Pancreas (tissue), 10 donors: ENCODE measurements around the gene PAX6. TPM values are rescaled to one million over a fixed set of nuclear protein-coding genes. Genes with fewer than 3 reads are reported as not detected.

Experiments
- ATAC-seq, 4 donors: fragments of 200-7000 bp; cut with Tn5 transposase; one replicate each; pipeline versions ENCODE4 v1.8.0 to v1.9.1; 2020; ENCODE audit warnings: mild to moderate bottlenecking in 4 of 4, moderate library complexity in 4 of 4
- DNase-seq, 6 donors: peaks; one replicate each; pipeline ENCODE4 v3.0.0-alpha.2; 2020
- FAIRE-seq: peaks from 2 replicates; lab custom pipeline; 2012; peaks lifted over from hg19 to GRCh38; lab: Jason Lieb, UNC
- H3K27ac ChIP-seq, 4 donors: fragments of 200-600 bp; sonication (generic); 1 replicate in 3 of 4; 2 replicates in 1 of 4; pipeline versions ENCODE4 v1.5.0 to v1.8.0; 2020
- H3K27me3 ChIP-seq, 4 donors: fragments of 200-600 bp; one replicate each; pipeline ENCODE4 v1.8.0; 2021
- H3K36me3 ChIP-seq, 3 donors: fragments of 200-600 bp; sonication (generic) in 1 of 3; one replicate each; pipeline versions ENCODE4 v1.5.0 to v1.8.0; 2020 to 2021
- H3K4me1 ChIP-seq, 3 donors: fragments of 200-600 bp; one replicate each; pipeline ENCODE4 v1.8.0; 2021
- H3K4me3 ChIP-seq, 4 donors: fragments of 200-600 bp; sonication (generic) in 2 of 4; one replicate each; pipeline versions ENCODE4 v1.5.0 to v1.8.0; 2020 to 2021
- H3K9me3 ChIP-seq, 4 donors: fragments of 200-600 bp; one replicate each; pipeline ENCODE4 v1.8.0; 2021
- WGBS, 2 donors: extraction: QIAGEN DNeasy Blood & Tissue Kit; methylation state at CpG; one replicate each; pipeline ENCODE4 v1.1.7; 2013; 5-methylcytosine and 5-hydroxymethylcytosine counted together
- intact Hi-C, 3 donors: fragments of 100-400 bp; cut with DNase I; formaldehyde crosslinking; loops; one replicate each; pipeline versions ENCODE4 v1.11.1 to v1.14.2; 2022
- polyA plus RNA-seq, 2 donors: library from polyadenylated mRNA; stranded (reverse); fragments of 200-250 nt; gene quantifications; one replicate each; pipeline ENCODE4 v1.2.3, GENCODE V29; 2013
- total RNA-seq, 6 donors: library from RNA; stranded (reverse); fragmentation: NEBNext Ultra II Directional in 4 of 6; extraction: Animal tissue kit (Norgen Biotek cat#: 25700) in 4 of 6; gene quantifications; one replicate each; pipeline versions ENCODE4 v1.2.1 to v1.2.4, GENCODE V29; 2021 to 2023
- TF ChIP-seq, protein P1 (sequence below), 4 donors: fragments of 200-600 bp; sonication (generic) in 3 of 4; IDR thresholded peaks; one replicate each; pipeline versions ENCODE4 v1.5.0 to v1.8.0; 2021; ENCODE audit warnings: antibody characterized with exemption in 4 of 4
- donor health status: healthy with polysubstance abuse.
- donor health status: DM: no; HTN: no; CAD: no; lungs with moderate emphysema.
- donor health status: DM: no; HTN: no; CAD: no.
- donor health status: control.
- donor health status: control.
- donor health status: Bipolar disorder and iron deficiency.
- donor health status: DM: yes; HTN: yes; CAD: no.
- donor health status: DM: no; HTN: no; CAD: no.
- donor health status: DM: no; HTN: no; CAD: no.
- donor health status: DM: yes; HTN: yes; CAD: no.

The PAX6 gene
- total and polyA plus RNA-seq, 8 donors, result 2.0 to 75.0 (median 9.3) TPM

DNA sequence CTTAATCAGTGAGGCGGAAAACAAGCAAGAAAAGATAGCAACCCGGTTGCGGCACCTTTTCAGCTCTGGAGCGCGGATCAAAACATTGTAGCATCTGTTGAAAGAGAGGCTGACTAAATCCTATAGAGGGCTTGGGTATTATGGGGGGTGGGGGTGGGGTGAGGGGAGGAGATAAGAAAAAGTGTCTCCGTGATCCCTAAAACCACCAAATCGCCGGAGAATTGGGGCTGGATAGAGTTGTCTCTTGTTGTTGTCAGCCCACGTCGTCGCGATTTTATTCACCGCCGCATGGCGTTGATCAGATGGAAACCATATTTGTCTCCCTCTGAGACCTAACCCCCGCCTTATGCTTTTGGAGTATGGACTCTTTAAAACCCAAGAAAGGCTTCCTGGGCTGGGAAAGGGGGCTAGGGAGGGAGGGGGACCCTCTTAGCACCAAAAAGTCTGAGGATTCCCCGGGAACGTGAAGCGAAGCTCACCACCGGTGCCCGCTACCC is 13.0 kb downstream of the PAX6 start:
- Histone ChIP-seq H3K4me3 (peak overlapping the region in 1 of 4 donors; percentile 22), H3K27ac (no peak overlapping the region), H3K9me3 (no peaks in the 10 kb centered on the region), H3K36me3 (no peaks in the 10 kb centered on the region), H3K27me3 (peaks cover 0 to 42% (median 15%) of the 10 kb centered on the region in 4 donors), H3K4me1 (peaks cover 0 to 5% (median 0%) of the 10 kb centered on the region in 3 donors)
- 11% methylated on average over 21 of the region's 21 CpGs for WGBS, 2 donors
- ATAC-seq (peak in 2 of 4 donors; percentile 18), FAIRE-seq (no peak), DNase-seq (no peak)
- intact Hi-C loops, result no loop called here
- TF ChIP-seq, protein P1, sequence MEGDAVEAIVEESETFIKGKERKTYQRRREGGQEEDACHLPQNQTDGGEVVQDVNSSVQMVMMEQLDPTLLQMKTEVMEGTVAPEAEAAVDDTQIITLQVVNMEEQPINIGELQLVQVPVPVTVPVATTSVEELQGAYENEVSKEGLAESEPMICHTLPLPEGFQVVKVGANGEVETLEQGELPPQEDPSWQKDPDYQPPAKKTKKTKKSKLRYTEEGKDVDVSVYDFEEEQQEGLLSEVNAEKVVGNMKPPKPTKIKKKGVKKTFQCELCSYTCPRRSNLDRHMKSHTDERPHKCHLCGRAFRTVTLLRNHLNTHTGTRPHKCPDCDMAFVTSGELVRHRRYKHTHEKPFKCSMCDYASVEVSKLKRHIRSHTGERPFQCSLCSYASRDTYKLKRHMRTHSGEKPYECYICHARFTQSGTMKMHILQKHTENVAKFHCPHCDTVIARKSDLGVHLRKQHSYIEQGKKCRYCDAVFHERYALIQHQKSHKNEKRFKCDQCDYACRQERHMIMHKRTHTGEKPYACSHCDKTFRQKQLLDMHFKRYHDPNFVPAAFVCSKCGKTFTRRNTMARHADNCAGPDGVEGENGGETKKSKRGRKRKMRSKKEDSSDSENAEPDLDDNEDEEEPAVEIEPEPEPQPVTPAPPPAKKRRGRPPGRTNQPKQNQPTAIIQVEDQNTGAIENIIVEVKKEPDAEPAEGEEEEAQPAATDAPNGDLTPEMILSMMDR (IDR thresholded peaks at IDR 0.05), result no peak

DNA sequence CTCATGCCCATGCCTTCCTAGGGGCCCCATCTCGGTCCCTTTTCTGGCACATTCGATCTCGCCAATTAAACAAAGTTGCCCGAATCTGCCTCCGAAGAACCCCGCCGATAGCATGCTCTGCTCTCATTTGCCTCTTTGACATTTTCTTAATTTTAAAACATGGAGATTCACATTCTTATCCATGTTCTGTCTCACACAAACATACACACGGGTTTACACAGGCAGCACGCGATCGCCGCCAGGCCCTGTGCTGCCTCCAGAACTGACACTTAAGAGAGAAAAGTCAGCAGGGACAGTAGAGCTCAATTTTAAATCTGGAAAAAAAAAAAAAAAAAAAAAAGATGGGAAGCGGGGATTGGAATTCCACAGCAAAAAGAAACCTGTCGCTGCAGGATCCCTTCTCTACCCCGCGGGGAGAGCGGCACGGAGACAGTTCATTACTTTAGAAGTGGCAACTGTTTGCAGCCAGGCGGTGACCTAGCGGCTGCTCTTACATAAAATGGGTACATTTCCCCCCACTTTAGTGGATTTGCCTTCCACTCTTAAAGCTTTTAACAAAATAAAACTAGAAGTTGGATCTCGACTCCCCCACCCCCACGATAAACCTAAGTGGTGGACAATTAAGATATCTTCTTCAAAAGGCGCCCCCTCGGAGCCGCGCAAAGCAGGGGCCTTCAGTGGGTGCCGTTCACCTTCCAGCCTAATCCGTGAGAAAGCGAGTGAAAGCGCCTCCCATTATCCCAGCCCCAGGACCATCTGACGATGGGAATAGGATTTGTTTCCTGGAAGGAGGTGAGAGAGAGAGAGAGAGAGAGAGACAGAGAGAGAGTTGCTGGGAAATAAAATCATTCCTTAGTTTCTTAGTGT is 13.7 kb downstream of the PAX6 start:
- no peak for DNase-seq
- ATAC-seq, result peak in 1 of 4 donors; percentile 5
- 19 to 20% methylated on average over 31 of the region's 31 CpGs for WGBS, 2 donors
- Histone ChIP-seq H3K36me3 (no peaks in the 10 kb centered on the region), H3K4me1 (peaks cover 0 to 5% (median 0%) of the 10 kb centered on the region in 3 donors), H3K9me3 (no peaks in the 10 kb centered on the region), H3K27ac (no peak overlapping the region), H3K4me3 (no peak overlapping the region), H3K27me3 (peaks cover 0 to 39% (median 14%) of the 10 kb centered on the region in 4 donors)
- TF ChIP-seq, protein P1 (IDR thresholded peaks at IDR 0.05), result no peak
- intact Hi-C loops, result no loop called here
- FAIRE-seq, result no peak

GRCh38 chr11:31796499-31797189 is 14.5 kb downstream of the PAX6 start:
- Histone ChIP-seq H3K4me1 (peaks cover 0 to 5% (median 0%) of the 10 kb centered on the region in 3 donors), H3K9me3 (no peaks in the 10 kb centered on the region), H3K36me3 (no peaks in the 10 kb centered on the region), H3K27me3 (peaks cover 0 to 34% (median 9%) of the 10 kb centered on the region in 4 donors), H3K4me3 (no peak overlapping the region), H3K27ac (no peak overlapping the region)
- no peak for ATAC-seq
- no peak for DNase-seq
- TF ChIP-seq, protein P1 (IDR thresholded peaks at IDR 0.05), result no peak
- intact Hi-C loops, result no loop called here
- no peak for FAIRE-seq
- 29 to 32% methylated on average over 19 of the region's 19 CpGs for WGBS, 2 donors

DNA sequence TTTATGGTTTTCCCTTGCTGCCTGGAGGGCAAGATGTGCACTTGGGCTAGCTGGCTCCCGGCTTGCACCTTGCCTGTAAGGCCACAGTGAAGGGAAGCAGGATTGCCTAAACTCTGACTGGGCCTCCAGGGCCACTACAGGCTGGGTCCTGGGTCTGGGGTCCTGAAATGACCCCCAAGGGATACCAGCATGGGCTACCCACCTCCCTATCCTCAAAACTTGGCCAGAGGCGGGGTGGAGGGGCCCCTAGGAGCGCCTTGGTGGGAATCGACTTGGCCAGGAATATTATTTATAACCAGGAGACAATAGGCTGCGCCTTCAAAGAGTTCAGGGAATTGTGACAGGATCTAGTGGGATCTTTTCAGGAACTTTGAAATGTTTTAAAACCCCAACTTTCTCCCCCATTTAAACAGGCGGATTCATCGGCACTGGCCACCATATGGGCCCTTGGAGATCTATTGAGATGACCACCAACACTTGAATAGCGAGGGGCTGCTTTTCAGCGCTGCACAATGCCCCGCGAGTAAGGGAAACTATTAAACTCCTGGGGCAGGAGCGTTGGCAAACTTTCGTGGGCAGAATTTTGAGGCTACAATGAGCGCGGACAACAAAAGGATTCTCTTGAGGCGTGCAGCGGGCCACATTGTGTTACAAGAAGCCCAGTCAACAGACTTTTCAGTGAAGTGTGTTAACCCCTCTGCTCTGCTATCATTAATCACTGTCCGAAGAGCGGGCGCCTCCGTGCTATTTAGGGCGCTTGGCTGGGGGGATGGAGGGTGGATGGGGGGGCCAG is 15.2 kb downstream of the PAX6 start:
- Histone ChIP-seq H3K27me3 (peaks cover 0 to 26% (median 2%) of the 10 kb centered on the region in 4 donors), H3K4me1 (peaks cover 0 to 5% (median 0%) of the 10 kb centered on the region in 3 donors), H3K36me3 (no peaks in the 10 kb centered on the region), H3K9me3 (no peaks in the 10 kb centered on the region), H3K27ac (no peak overlapping the region), H3K4me3 (no peak overlapping the region)
- TF ChIP-seq, protein P1 (IDR thresholded peaks at IDR 0.05), result no peak
- 72 to 78% methylated on average over 22 of the region's 22 CpGs for WGBS, 2 donors
- ATAC-seq, result no peak
- no peak for FAIRE-seq
- no peak for DNase-seq
- intact Hi-C loops, result no loop called here
